Stimulated activated CD8-positive, alpha-beta memory T cell treated with anti-CD3 and anti-CD28 coated beads, Interleukin-4, amount 100 ng/mL, for 48 hours (primary cell): ENCODE data around the gene RRP1B.
"Not testable (repeated sequence)": the region's sequence is repeated elsewhere in the genome, so short reads cannot be mapped to it uniquely, and the experiment has no call there.

Source experiments
- DNase-seq: peaks from one replicate; pipeline ENCODE4 v3.0.0-alpha.2; 2020

The RRP1B gene

GRCh38 chr21:43659136-43660000 lies at the start of gene RRP1B, which contains the start of gene HSF2BP:
TSS of gene RRP1B (plus strand) at chr21:43659560. CDS start at chr21:43659665, 105 bp downstream.
TSS of gene HSF2BP (minus strand) at chr21:43659488. CDS start at chr21:43658096, 1,392 bp downstream.
- peak; percentile 85 for DNase-seq

- peak; percentile 41 for DNase-seq
Observed at GRCh38 chr21:43611598-43612369, 47.6 kb upstream of the RRP1B start.

GRCh38 chr21:43613755-43614638 lies 45.4 kb upstream of the RRP1B start:
- no peak for DNase-seq

- no peak for DNase-seq
Observed at GRCh38 chr21:43614839-43615238, 44.5 kb upstream of the RRP1B start.

- DNase-seq = not testable (repeated sequence)
Observed at GRCh38 chr21:43616861-43617260, 42.5 kb upstream of the RRP1B start.

GRCh38 chr21:43618940-43619339 lies 40.4 kb upstream of the RRP1B start:
- DNase-seq = no peak

GRCh38 chr21:43619344-43619743 lies 40.0 kb upstream of the RRP1B start:
- no peak for DNase-seq

GRCh38 chr21:43619856-43620255 lies 39.5 kb upstream of the RRP1B start:
- DNase-seq = no peak

- no peak for DNase-seq
Observed at GRCh38 chr21:43622796-43623195, 36.6 kb upstream of the RRP1B start.

GRCh38 chr21:43623588-43623987 lies 35.8 kb upstream of the RRP1B start:
- DNase-seq = no peak

- no peak for DNase-seq
Observed at GRCh38 chr21:43624339-43624738, 35.0 kb upstream of the RRP1B start.

- no peak for DNase-seq
Observed at GRCh38 chr21:43626390-43626789, 33.0 kb upstream of the RRP1B start.

- DNase-seq = no peak
Observed at GRCh38 chr21:43627527-43627926, 31.8 kb upstream of the RRP1B start.

- no peak for DNase-seq
Observed at GRCh38 chr21:43631411-43632107, 27.8 kb upstream of the RRP1B start.

GRCh38 chr21:43632373-43632905 lies 26.9 kb upstream of the RRP1B start:
- DNase-seq = no peak

GRCh38 chr21:43634618-43635017 lies 24.7 kb upstream of the RRP1B start:
- DNase-seq = no peak

GRCh38 chr21:43635436-43635835 lies 23.9 kb upstream of the RRP1B start:
- no peak for DNase-seq

GRCh38 chr21:43637530-43638158 lies 21.7 kb upstream of the RRP1B start:
- no peak for DNase-seq

GRCh38 chr21:43639470-43640353 lies 19.6 kb upstream of the RRP1B start:
- DNase-seq = no peak

- no peak for DNase-seq
Observed at GRCh38 chr21:43640400-43640799, 19.0 kb upstream of the RRP1B start.
